GM18519 (cell line): ENCODE data around the gene NAV2.

Experiments
- ATAC-seq: cut with Tn5 transposase; IDR thresholded peaks from one replicate; pipeline ENCODE4 v1.9.1; 2021; ENCODE audit warnings: mild to moderate bottlenecking, moderate library complexity; ENCODE audit not compliant: unreplicated experiment, low FRiP score

Gene NAV2

DNA sequence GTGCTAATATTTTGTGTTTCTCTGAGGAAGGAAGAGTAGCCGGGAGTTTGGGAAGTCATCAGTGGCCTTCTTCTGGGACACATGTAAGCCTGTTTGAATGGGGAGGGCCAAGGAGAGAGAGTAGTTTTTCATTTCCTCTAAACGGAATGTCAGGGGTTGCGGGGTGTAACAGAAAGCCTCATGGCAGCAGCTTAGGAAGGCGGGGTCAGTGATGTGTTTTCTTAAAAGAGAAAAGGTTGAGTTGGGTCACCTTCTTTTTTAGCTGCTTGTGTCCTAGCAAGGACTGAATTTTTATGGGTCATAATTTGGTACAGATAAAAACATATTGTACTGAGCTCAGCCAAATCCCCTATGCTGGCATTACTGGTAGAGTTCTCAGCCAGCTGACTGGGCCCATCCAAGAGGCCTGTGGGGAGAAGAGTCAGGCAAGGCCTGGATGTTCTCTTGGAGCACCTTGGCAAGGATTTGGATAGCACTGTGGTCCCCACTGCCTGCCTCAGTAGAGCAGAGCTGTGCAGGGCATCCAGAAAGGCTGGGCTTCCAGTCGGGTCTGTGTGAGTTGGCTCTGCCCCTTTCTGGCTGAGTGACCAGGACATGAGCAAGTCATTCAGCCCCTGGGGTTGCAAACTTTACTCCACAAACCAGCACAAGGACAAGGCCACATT is 29.4 kb upstream of the NAV2 start:
- no peak for ATAC-seq

DNA sequence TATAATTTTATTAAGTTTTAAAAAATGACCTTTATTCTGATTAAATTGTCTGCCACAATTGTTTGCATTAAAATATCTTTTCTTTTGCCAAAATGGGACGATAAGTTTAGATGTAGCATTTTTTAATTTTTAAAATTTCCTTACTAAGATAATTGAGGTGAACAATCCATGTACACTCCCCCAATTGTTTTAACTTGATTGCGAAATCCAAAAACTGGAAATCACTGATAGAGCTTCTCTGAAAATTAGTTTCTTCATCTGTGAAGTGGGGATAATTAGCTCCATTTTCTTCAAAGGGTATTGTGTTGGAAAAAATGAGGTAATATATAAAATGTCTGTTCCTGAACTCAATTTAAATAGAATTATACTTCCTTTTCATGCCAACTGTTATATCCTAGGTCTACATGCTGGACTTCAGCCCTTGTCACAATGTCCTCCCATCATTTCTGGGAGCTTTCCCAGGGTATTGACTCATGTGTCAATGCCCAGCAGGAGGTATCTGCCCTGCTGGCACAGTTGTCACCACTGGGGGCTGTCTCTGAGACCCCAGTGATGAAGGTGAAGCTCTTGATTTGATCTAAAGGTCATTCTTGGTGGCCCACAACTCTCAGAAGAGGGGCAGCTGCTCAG is 28.7 kb upstream of the NAV2 start:
- ATAC-seq: no peak

DNA sequence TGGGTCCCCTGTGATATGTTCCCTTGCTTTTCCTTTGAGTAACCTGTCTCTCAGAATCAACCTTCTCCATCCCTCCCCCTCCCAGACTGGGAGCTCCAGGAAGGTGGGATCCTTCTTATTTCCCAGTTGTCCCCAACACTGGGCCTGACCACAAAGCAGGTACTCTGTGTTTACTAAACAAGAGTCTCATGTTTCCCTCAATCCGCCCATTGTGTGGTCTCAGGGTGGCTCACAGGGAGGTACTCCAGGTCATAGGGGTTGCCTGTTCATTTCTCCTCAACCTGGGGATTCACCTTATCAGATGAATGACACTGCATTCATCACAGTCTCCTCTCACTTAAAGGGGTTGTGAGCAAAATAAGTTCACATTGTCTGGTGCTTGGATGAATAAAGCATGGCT is 26.4 kb upstream of the NAV2 start:
- ATAC-seq: no peak

DNA sequence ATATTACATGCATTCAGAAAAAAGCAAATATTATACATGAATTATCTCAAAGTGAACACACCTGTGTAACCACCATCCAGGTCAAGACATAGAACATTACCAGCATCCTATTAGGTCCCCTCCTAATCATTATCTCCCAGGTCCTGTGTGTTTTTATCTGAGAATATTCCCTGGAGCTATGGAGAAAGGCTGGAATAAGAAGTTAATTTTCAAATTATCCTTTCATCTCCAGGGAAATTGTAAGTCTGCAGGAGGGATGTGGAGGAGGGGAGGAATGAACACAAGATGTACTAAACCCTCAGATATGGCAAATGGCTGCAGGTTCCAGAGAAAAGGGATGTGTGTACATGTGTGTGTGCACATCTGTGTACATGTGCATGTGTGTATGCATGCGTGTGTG is 25.2 kb upstream of the NAV2 start:
- ATAC-seq: no peak

DNA sequence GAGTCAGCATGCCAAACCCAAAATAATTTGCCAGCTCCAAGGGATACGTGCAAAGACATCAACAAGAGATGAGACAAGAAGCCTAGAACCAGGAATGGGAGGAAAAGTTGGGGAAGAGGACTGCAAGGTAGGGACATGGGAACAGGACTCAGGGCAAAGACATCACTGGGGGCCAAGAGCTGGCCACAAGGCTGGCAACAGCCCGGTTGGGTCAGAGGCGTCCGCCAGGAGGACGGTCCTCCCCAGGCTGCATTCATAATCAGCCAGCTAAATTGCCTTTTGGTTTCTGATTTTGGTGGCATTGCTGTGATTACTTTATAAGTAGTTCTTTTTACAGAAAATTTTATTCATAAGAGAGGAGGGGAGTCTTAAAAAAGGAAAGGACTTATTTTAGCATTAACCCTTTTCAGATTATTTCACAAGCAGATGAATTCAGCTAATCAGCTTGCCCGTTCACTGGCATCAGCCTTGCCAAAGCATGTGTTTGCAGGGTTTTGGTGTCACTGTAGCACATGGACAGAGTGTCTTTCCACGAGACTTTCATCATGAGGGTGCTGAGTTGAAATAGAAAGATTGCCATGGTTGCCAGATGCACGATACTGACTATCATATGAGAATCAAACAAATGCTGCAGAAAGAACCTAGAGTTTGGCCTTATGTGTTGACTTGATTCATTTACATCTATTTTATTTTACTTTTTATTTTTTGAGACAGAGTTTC is 23.2 kb upstream of the NAV2 start:
- no peak for ATAC-seq

DNA sequence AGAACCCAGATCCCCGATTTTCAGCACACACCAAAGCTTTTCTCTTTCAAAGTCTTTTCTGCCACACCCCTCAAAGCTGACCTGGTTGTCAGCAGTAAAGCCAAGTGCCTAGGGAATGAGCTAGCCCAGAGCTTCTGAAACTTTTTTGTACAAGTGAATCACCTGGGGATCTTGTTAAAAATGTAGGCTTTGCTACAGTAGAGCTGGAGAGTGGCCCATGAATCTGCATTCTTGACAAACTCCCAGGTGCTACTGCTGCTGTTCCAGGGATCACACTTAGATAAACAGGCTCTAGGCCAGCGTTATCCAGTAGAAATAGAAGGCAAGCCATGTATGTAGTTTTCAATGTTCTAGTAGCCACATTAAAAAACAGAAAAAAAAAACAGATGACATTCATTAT is 21.8 kb upstream of the NAV2 start:
- no peak for ATAC-seq

DNA sequence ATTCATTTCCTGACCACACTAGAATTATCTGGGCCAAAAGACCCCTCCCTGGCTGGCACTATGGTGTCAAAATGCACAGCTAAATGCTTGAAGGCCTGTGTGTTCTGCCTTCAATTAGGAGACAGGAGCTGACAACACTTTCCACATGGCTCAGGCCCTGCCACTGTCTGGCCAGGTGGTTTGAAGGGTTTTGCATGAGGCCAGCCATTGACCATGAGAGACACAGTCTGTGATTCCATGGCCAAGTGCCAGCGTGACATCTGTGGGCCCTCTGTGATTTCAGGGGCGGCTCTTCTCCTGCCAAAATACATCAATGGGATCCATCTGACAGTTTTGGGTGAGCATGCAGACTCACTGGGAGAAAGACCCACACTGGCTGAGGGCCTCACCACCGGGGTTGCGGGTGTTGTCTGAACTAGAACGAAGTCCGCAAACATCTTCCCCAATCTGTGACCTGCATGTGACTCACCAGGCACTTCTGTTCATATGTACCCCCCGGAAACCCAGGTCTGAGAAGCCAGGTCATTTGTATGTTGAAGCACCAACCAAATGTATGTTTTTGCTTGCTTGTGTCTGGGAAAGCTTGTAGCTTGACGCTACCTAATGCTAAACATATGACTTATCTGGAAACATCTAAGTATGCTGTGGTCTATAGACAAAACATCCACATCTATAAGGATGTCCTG is 20.7 kb upstream of the NAV2 start:
- no peak for ATAC-seq

DNA sequence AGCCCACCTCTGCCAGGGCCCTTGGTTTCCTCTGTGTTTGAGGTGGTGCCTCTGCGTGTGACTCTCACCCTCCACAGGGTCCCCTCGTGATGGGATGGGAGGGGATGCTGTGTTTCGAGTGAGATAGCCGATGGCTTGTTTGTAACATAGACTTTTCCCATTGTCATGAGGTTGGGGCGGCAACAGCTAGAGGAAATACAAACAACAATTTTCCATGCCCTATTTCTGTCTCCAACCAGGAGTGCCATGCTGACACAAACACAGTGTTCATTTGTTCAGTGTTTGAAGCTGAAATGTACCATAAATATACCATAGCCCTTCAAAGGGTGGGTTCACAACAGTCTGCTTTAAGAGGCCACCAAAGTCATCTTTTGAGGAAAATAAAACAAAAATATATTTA is 19.5 kb upstream of the NAV2 start:
- no peak for ATAC-seq

DNA sequence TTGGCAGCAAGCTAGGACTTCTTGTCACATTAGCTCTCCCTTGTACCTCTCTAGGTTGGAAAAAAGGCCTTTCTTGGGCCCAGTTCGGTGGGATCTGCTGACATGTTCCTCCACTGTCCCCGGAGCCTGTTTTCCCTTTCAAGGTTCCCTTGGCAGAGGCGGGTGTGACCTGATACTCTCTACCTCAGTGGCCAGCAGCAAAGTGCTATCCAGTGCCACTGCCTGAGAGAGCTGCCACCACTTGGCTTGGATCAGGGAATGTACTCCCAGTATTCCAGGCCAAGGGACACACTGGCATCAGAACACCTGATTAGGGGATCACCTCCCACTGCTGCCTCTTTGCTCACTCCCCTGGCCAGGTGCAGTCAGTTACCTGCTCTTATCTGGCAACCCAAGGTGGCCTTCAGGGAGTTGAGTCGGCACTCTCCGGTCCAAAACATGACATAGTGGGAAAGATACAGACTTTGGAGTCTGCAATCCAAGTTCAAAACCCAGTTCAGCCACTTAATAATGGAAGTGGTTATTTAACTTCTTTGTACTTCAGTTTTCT is 17.8 kb upstream of the NAV2 start:
- no peak for ATAC-seq

DNA sequence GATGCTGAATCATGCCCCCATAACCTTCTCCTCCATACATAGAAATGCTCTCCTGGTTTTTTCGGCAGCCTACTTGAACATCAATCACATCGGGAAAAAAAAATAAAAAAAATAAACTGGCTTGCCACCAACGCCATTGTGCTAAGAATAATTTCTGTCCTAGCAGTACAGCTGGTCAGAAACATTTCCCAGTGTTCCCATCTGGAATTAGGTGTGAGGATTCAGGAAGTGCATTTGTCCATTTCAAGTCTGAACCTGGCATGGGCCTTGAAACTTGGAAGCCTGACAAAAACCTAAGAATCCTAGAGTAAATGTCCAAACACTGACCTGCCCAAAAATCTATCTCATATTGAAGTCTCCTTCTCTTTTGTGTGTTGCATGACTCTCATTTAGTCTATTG is 16.6 kb upstream of the NAV2 start:
- no peak for ATAC-seq

DNA sequence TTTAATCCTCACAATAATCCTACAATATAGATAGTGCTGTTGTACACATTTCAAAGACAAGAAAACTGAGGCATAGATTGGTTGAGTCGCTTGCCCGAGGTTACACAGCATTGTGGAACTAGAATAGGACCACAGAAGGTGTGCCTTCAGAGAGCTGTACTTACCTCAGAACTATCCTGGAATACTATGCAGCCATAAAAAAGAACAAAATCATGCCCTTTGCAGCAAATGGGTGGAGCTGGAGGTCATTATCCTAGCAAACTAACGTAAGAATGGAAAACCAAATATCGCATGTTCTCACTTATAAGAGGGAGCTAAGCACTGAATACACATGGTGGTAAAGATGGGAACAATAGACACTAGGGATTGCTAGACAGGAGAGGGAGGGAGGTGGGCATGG is 15.7 kb upstream of the NAV2 start:
- no peak for ATAC-seq

DNA sequence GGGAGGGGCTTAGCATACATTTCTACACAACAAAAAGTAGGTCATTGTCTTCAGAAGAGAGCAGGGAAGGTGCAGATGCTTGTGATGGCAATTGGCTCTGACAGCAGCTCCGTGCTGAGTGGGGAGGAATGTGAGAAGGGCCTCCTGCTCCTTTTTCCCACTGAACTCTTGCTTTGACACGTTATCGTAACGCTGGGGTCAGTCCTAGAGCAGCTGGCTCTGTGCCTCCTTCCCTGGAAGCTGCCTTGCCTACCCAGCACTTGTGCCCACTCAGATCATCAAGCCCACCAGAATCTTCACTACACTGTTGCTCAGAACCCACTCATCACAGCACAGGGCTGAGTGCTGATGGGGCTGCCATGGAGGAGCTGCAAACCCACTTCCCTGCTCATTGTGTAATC is 14.9 kb upstream of the NAV2 start:
- ATAC-seq: no peak

DNA sequence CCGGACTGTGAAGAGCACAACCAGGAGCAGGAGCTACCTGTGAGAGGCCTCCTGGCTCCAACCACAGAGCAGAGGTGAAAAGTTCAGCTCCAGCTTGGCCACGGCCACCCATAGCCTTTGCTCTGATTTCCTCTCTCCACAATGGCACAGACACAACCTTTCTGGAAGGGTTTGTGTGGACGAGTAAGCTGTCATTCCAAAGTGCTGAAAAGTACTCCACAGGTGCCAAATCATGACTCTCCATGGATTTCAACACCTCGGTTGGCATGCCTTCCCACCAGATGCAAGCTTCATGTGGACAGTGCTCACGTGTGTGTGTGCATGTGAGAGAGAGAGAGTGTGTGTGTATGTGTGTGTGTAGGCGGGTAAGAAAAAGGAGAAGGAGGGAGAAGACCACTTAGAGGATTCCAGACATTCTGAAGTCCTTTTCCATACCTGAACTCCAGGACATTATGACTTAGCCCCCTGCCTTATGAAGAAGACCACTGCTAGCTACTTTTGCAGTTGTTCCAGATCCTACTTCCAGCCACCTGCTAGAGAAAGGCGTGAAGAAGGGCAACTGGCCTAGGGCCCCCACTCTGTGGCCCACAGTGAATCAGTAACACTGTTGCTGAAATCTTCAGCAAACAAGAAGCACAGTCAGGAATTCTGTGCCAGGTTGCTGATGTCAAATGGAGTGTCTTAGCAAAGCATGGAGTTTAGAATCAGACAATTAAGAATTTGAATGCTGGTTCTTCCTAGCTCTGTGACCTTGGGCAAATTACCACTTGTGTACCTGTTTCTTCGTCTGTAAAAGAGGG is 13.9 kb upstream of the NAV2 start:
- ATAC-seq: no peak

DNA sequence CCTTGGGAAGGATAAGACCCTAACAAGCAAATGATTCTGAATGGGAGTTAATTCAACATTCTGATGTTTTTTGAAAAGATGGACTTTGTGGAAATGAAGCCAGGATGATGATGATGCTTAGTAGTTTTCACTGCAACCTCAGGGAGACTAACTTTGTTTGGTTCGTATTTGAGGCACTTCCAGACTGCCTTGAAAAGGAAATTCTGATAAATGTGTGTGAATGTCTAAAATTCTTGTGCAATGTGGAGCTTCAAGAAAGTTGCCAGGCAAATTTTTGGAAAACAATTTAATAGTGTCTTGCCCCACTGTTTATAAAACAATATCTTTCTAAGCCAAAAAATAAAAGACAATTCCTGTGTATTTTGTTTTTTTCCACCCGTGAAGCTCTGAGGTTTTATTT is 11.2 kb upstream of the NAV2 start:
- ATAC-seq: no peak

DNA sequence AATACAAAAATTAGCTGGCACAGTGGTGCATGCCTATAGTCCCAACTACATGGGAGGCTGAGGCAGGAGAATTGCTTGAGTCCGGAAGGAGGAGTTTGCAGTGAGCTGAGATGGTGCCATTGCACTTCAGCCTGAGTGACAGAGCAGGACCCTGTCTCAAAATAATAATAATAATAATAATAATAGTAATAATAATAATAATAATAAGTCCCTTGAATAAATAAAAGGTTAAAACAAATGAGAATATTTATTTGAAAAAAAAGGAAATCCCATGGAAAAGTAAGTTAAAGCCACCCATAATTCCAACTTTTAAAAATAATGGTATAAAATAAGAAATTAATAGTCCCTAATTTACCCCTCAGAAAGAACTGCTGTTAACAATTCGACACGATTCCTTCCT is 10.0 kb upstream of the NAV2 start:
- ATAC-seq: no peak

DNA sequence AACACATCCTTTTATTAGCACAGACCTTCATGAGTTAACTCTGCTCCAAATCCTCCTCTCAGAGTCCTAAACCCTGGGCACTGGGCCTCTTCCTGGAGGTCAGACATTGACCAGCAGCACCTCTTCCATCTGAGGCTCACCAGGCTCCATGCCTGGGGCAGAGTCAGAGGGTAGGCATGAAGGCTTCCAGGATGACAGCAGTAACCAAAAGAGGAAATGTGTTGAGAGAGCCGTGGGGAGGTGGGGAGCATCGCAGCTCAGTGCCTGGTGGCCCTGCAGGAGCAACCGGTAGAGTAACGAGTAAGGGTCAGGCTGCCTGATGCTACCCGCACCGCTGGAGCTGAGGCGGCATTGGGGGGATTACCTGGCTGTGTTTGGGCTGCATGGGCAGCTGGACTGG is 9.4 kb upstream of the NAV2 start:
- no peak for ATAC-seq

DNA sequence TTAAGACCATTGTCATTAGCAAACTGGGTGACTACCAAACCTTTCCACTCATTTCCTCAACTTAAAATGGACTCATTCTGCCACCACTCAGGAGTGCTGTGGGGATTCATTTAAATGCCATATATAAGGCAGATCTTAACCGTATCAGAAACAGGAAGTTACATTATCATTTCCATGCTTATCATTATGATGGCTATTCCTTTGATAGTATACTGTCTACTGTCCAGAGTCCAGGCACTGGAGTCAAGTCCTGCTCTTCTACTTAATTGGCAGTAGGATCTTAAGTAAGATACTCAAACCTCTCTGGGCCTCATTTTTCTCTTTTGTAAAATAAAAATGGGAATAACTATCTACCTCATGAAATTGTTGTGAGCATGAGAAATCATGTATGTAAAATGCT is 8.4 kb upstream of the NAV2 start:
- no peak for ATAC-seq

DNA sequence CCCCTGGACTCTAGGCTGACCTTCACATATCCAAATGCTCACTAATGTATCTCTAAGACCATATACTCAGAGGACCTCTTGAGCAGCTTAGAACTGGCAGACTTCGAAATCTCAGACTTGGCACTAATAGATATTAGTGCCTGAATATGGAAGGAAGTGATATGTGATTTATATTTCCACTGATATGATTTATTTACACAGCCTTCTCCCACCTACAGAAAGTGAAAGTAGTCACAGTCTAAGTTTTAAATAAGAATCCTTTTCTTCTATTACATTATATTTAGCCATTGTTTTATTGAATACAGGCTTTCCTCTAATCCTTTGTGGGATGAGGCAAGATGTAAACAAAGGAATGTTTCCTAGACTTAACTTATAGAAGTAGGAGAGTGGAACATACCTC is 6.7 kb upstream of the NAV2 start:
- no peak for ATAC-seq

DNA sequence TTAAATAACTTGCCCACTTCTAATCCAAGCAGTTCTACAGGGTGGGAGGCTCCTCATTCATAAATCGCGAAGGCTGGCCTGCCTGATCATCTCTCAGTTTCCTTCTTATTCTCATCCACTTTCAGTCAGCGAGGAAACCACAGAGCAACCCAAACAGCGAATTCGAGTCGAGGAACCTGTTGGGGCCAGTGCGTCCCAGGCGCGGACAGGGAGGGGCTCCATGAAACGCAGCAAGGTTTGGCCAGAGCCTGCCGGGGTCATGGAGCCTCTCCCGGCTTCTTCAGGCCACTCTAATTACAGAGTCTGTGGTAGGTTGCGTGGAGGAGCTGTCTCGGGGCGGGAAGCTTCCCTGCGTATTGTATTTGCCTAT is 741 bp upstream of the NAV2 start:
- ATAC-seq: no peak

DNA sequence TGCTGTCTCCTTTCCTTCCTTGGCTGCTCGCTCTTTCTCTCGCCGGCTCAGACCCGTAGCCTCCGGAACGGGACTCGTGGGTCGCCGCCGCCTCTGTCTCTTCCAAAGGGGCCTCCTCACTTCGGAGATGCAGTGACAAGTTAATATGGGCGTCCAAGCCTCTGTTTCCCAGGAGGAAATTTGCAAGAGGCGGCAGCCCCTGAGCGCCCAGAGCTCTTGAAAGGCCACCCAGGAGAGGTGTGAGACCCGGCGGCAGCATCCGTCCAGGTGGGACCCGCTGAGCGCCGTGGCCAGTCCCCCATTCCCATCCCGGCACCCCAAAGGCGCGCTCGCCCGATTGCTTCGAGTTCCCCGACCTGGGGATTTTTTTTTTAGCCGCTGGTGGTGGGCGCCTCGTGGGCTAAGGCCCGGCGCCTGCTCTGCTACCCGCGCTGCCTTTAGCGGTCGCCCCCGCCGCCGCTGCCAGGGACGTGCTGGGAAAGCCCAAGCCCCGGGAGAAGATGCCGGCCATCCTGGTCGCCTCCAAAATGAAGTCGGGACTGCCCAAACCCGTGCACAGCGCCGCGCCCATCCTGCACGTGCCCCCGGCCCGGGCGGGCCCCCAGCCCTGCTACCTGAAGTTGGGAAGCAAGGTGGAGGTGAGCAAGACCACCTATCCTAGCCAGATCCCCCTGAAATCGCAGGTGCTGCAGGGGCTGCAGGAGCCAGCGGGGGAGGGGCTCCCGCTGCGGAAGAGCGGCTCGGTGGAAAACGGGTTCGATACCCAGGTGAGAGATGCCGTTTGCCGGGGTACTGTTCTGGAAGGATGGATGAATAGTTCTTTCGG is 772 bp downstream of the NAV2 start:
- ATAC-seq: no peak
